Gastrocnemius medialis (tissue), 4 donors: ENCODE results near the gene CFP. TPM values are rescaled to one million over a fixed set of nuclear protein-coding genes. Genes with fewer than 3 reads are reported as not detected.

ENCODE experiments used
- ATAC-seq, 2 donors: fragments of 150-250 bp; one replicate each; pipeline ENCODE4 v1.9.1; 2016
- DNase-seq, 2 donors: peaks; one replicate each; pipeline ENCODE4 v3.0.0-alpha.2; 2019
- H3K27ac ChIP-seq, 4 donors: fragments of 200-600 bp; sonication (generic); 1 replicate in 1 of 4; 2 replicates in 3 of 4; pipeline ENCODE4 v1.5.1; 2016 to 2018; ENCODE audit warnings: mild to moderate bottlenecking in 2 of 4, moderate library complexity in 1 of 4
- H3K27me3 ChIP-seq, 3 donors: fragments of 200-600 bp; sonication (generic) in 2 of 3; 1 replicate in 1 of 3; 2 replicates in 2 of 3; pipeline versions ENCODE4 v1.5.1 to v1.6.0; 2016 to 2019; ENCODE audit warnings: mild to moderate bottlenecking in 1 of 3, moderate library complexity in 1 of 3
- H3K36me3 ChIP-seq, 2 donors: fragments of 200-600 bp; sonication (generic) in 1 of 2; one replicate each; pipeline ENCODE4 v1.5.1; 2017 to 2018
- H3K4me1 ChIP-seq, 2 donors: fragments of 200-600 bp; sonication (generic) in 1 of 2; one replicate each; pipeline ENCODE4 v1.5.1; 2016 to 2017; ENCODE audit warnings: mild to moderate bottlenecking in 2 of 2
- H3K4me3 ChIP-seq, 4 donors: fragments of 200-600 bp; sonication (generic) in 3 of 4; 1 replicate in 1 of 4; 2 replicates in 3 of 4; pipeline ENCODE4 v1.5.1; 2016 to 2019; ENCODE audit warnings: mild to moderate bottlenecking in 2 of 4
- H3K9me3 ChIP-seq, 3 donors: fragments of 200-600 bp; sonication (generic) in 2 of 3; 1 replicate in 1 of 3; 2 replicates in 2 of 3; pipeline ENCODE4 v1.5.1; 2016 to 2019
- POLR2A ChIP-seq, 2 donors: fragments of 450-650 bp; IDR thresholded peaks; one replicate each; pipeline ENCODE4 v1.6.1; 2017; ENCODE audit warnings: antibody characterized with exemption in 2 of 2, mild to moderate bottlenecking in 2 of 2, moderate library complexity in 2 of 2
- in situ Hi-C, 4 donors: fragments of 200-750 bp; cut with MboI; loops; one replicate each; pipeline versions ENCODE4 v1.15.0 to v1.8.0; 2017; ENCODE audit warnings: low sequenced_read_pairs in 4 of 4
- intact Hi-C: fragments of 100-400 bp; cut with DNase I; formaldehyde crosslinking; loops from one replicate; pipeline ENCODE4 v1.15.1; 2023; ENCODE audit warnings: low total_unique reads
- total RNA-seq, 4 donors: library from RNA; depleted of rRNA; stranded (reverse); fragments of >200 nt; gene quantifications; one replicate each; pipeline versions ENCODE4 v1.1.0 to v1.2.3, GENCODE V29; 2016
- TF ChIP-seq, protein P1 (sequence below), 5 experiments: fragments of 450-650 bp in 3 of 5; fragments of 200-600 bp in 2 of 5; sonication (generic) in 2 of 5; IDR thresholded peaks in 4 of 5; conservative IDR thresholded peaks in 1 of 5; 1 replicate in 4 of 5; 2 replicates in 1 of 5; pipeline ENCODE4 v1.5.1; 2016 to 2019; ENCODE audit warnings: antibody characterized with exemption in 5 of 5, mild to moderate bottlenecking in 3 of 5, moderate library complexity in 3 of 5

The CFP gene
- total RNA-seq, 4 donors from 2014 or later = 0.51 to 3.8 (median 3.3) TPM; not detected in 1

DNA sequence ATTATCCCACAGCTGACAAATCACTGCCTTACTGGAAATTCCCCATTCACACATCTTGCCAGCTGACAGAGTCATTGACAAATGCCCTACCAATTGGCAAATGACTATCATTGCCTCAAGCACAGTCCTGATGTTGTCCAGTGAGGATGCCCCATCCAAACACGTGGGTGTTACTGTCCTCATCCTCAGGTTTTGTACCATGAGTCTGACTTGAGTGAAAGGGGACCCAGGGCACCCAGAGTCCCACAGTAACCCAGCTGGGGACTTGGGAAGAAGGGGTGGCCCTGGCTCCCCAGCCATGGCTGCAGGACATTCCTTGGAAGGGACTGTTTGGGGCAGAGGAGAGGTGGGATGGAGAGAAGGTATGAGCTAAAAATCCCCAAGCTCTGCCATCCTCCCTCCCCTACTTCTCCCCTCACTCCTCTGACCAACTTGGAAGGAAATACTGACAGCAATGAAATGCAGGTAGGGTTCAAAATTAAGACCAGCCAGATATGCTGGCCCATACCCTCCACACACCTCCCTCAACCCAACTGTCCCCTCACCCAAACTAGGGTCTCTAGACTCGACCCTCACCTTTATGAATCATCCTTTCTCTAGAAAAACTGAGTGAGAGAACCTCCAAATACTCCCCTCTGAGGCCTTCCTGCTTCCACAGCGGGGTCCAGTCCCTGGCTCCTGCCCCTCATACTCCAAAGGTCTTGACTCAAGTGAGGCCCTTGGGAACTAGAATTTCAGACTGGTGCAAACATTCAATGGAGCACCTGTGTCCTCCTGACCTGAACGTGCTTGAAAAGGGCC is 42.4 kb downstream of the CFP start:
- Histone ChIP-seq H3K27me3 (no peaks in the 10 kb centered on the region), H3K36me3 (no peaks in the 10 kb centered on the region), H3K4me1 (no peaks in the 10 kb centered on the region), H3K4me3 (no peak overlapping the region), H3K9me3 (no peaks in the 10 kb centered on the region), H3K27ac (no peak overlapping the region)
- in situ Hi-C loops (no loop called here), intact Hi-C loops (no loop called here)
- ATAC-seq = no peak
- DNase-seq = no peak
- TF ChIP-seq, protein P1, sequence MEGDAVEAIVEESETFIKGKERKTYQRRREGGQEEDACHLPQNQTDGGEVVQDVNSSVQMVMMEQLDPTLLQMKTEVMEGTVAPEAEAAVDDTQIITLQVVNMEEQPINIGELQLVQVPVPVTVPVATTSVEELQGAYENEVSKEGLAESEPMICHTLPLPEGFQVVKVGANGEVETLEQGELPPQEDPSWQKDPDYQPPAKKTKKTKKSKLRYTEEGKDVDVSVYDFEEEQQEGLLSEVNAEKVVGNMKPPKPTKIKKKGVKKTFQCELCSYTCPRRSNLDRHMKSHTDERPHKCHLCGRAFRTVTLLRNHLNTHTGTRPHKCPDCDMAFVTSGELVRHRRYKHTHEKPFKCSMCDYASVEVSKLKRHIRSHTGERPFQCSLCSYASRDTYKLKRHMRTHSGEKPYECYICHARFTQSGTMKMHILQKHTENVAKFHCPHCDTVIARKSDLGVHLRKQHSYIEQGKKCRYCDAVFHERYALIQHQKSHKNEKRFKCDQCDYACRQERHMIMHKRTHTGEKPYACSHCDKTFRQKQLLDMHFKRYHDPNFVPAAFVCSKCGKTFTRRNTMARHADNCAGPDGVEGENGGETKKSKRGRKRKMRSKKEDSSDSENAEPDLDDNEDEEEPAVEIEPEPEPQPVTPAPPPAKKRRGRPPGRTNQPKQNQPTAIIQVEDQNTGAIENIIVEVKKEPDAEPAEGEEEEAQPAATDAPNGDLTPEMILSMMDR (IDR thresholded peaks at IDR 0.05 in 4 of 5, conservative IDR thresholded peaks at IDR 0.05 in 1 of 5) = no peak
- no peak for TF ChIP-seq POLR2A (IDR thresholded peaks at IDR 0.05)

DNA sequence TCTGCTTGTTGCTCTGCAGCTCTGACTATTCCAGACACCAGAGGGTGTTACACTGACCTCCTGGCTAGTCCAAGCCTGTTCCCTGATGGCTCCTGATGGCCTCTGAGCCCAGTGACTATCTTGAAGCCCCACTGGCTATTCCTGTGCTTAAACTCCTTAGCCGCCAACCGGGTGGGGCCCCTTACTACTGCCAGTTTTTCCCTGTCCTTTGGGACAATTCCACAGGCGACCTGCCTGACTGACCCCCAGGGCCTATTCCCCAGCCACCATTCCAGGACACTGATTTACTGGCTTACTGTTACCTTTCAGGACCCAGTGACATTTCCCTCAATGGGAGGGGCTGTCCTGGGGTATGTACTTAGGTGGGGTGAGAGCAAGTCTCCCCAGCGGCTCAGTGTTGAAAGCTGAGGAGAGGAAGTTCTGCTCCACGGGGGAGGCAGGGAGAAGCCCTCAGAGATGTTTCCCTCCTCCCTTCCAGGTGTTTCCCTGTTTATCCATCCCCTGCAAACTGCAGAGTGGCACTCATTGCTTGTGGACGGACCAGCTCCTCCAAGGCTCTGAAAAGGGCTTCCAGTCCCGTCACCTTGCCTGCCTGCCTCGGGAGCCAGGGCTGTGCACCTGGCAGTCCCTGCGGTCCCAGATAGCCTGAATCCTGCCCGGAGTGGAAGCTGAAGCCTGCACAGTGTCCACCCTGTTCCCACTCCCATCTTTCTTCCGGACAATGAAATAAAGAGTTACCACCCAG is 43.5 kb downstream of the CFP start:
- ATAC-seq (no peak), DNase-seq (no peak)
- TF ChIP-seq, protein P1 (IDR thresholded peaks at IDR 0.05 in 4 of 5, conservative IDR thresholded peaks at IDR 0.05 in 1 of 5) = no peak
- intact Hi-C loops = no loop called here
- H3K4me3 ChIP-seq = no peak overlapping the region
- in situ Hi-C loops = no loop called here
- no peaks in the 10 kb centered on the region for H3K27me3 ChIP-seq
- H3K9me3 ChIP-seq = no peaks in the 10 kb centered on the region
- no peaks in the 10 kb centered on the region for H3K4me1 ChIP-seq
- no peaks in the 10 kb centered on the region for H3K36me3 ChIP-seq
- H3K27ac ChIP-seq = no peak overlapping the region

DNA sequence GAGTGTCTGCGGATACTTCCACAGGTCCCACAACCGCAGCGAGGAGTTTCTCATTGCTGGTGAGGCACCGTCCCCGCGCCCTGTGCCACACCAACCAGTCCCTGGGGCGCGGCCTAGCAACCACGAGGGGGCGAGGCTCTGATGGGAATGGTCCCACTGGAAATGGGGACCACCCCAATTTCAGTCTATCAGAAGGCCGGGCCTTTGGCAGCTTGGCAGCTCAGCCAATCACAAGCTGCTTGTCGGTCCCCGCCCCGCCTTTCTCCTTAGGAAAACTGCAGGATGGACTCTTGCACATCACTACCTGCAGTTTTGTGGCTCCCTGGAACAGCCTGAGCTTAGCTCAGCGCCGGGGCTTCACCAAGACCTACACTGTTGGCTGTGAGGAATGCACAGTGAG is 44.5 kb downstream of the CFP start:
- no peaks in the 10 kb centered on the region for H3K27me3 ChIP-seq
- no peak for ATAC-seq
- TF ChIP-seq POLR2A (IDR thresholded peaks at IDR 0.05) = no peak
- TF ChIP-seq, protein P1 (IDR thresholded peaks at IDR 0.05 in 4 of 5, conservative IDR thresholded peaks at IDR 0.05 in 1 of 5) = no peak
- H3K4me3 ChIP-seq = no peak overlapping the region
- H3K36me3 ChIP-seq = no peaks in the 10 kb centered on the region
- in situ Hi-C loops = no loop called here
- no peaks in the 10 kb centered on the region for H3K9me3 ChIP-seq
- no peaks in the 10 kb centered on the region for H3K4me1 ChIP-seq
- H3K27ac ChIP-seq = no peak overlapping the region
- intact Hi-C loops = no loop called here
- DNase-seq = no peak

DNA sequence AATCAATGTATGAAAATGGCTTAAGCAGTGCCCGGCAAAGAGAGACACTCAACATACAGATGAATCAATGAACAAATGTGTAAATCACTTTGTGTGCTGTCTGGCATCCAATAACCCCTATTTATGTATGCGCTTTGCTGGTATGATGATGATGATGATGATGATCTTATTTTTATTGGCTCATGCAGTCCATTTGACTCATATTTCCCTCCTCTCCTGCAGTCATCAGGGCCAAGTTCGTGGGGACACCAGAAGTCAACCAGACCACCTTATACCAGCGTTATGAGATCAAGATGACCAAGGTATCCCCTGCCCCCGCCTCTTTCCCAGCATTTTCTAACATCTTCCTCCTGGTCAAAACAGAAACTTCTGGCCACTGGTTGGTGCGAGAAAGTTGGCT is 45.0 kb downstream of the CFP start:
- TF ChIP-seq, protein P1 (IDR thresholded peaks at IDR 0.05 in 4 of 5, conservative IDR thresholded peaks at IDR 0.05 in 1 of 5) = no peak
- no peak for TF ChIP-seq POLR2A (IDR thresholded peaks at IDR 0.05)
- intact Hi-C loops = no loop called here

More for the DNA sequence above, 45.0 kb downstream of the CFP start:
- Histone ChIP-seq H3K4me3 (no peak overlapping the region), H3K9me3 (no peaks in the 10 kb centered on the region), H3K4me1 (no peaks in the 10 kb centered on the region), H3K36me3 (no peaks in the 10 kb centered on the region), H3K27ac (no peak overlapping the region), H3K27me3 (no peaks in the 10 kb centered on the region)
- in situ Hi-C loops = no loop called here
- DNase-seq (no peak), ATAC-seq (no peak)
